SH-SY5Y (cell line): ENCODE results near the gene NFIB.

ENCODE experiments used
- GATA2 ChIP-seq: IDR thresholded peaks from 2 replicates; pipeline ENCODE4 v1.6.1; 2011; ENCODE audit warnings: mild to moderate bottlenecking, low read depth, low read length
- GATA3 ChIP-seq: IDR thresholded peaks from 2 replicates; pipeline ENCODE4 v1.6.1; 2011; ENCODE audit warnings: low read depth, mild to moderate bottlenecking, low read length, moderate library complexity

GRCh38 chr9:14321517-14322130 lies 7.7 kb upstream of the NFIB start:
- no peak for TF ChIP-seq GATA3
- TF ChIP-seq GATA2 = no peak
